Tibial nerve (tissue), 4 donors: ENCODE results near the gene ASTN2.

ENCODE experiments used
- EP300 ChIP-seq, 2 donors: sonication (generic); formaldehyde crosslinking; IDR thresholded peaks; one replicate each; pipeline ENCODE4 v1.6.1; 2017; ENCODE audit warnings: antibody characterized with exemption in 2 of 2, mild to moderate bottlenecking in 1 of 2
- POLR2A ChIP-seq, 2 donors: fragments of 450-650 bp; IDR thresholded peaks; one replicate each; pipeline ENCODE4 v1.6.1; 2017; ENCODE audit warnings: antibody characterized with exemption in 2 of 2, mild to moderate bottlenecking in 2 of 2, moderate library complexity in 2 of 2
- TF ChIP-seq, protein P1 (sequence below), 5 experiments: fragments of 200-600 bp in 3 of 5; fragments of 450-650 bp in 2 of 5; sonication (generic) in 3 of 5; IDR thresholded peaks; one replicate each; pipeline ENCODE4 v1.5.1; 2016 to 2019; ENCODE audit warnings: antibody characterized with exemption in 5 of 5, mild to moderate bottlenecking in 3 of 5, moderate library complexity in 2 of 5

DNA sequence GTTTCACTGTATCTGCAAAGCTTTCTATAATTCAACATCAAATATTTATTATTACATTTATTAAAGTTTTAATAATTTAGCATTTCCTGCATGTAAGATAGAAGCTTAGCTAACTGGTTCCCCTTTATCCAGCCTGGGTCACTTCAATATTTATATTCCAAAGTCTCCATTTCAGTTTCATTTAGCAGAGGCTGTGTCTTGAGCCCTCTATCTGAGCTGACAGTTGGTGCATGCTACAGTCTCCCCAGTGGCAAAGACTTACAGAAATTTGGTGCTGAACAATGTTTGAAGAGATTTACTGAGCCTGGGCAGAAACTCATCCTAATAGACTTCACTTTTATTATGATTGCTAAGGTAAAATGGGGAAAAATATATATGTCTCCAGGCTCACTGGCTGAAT, 448.7 kb downstream of the ASTN2 start:
- TF ChIP-seq, protein P1, sequence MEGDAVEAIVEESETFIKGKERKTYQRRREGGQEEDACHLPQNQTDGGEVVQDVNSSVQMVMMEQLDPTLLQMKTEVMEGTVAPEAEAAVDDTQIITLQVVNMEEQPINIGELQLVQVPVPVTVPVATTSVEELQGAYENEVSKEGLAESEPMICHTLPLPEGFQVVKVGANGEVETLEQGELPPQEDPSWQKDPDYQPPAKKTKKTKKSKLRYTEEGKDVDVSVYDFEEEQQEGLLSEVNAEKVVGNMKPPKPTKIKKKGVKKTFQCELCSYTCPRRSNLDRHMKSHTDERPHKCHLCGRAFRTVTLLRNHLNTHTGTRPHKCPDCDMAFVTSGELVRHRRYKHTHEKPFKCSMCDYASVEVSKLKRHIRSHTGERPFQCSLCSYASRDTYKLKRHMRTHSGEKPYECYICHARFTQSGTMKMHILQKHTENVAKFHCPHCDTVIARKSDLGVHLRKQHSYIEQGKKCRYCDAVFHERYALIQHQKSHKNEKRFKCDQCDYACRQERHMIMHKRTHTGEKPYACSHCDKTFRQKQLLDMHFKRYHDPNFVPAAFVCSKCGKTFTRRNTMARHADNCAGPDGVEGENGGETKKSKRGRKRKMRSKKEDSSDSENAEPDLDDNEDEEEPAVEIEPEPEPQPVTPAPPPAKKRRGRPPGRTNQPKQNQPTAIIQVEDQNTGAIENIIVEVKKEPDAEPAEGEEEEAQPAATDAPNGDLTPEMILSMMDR (IDR thresholded peaks at IDR 0.05): no peak
- TF ChIP-seq EP300 (IDR thresholded peaks at IDR 0.05): no peak
- no peak for TF ChIP-seq POLR2A (IDR thresholded peaks at IDR 0.05)
